GM18870 (cell line): ENCODE data around the gene JPH2.

ENCODE experiments used
- ATAC-seq: cut with Tn5 transposase; IDR thresholded peaks from one replicate; pipeline ENCODE4 v1.9.1; 2021; ENCODE audit warnings: moderate library complexity; ENCODE audit not compliant: unreplicated experiment

JPH2 gene

GRCh38 chr20:44187772-44188709, 1.1 kb upstream of the JPH2 start:
- ATAC-seq = no peak

GRCh38 chr20:44186674-44187053, 324 bp downstream of the JPH2 start:
- ATAC-seq = no peak

- no peak for ATAC-seq
These were observed 787 bp downstream of the JPH2 start for GRCh38 chr20:44186201-44186600.

GRCh38 chr20:44185574-44185973, 1.4 kb downstream of the JPH2 start:
- no peak for ATAC-seq

GRCh38 chr20:44183282-44183681, 3.7 kb downstream of the JPH2 start:
- ATAC-seq = no peak

GRCh38 chr20:44182863-44183262, 4.1 kb downstream of the JPH2 start:
- ATAC-seq = no peak

GRCh38 chr20:44182135-44182765, 4.7 kb downstream of the JPH2 start:
- no peak for ATAC-seq

GRCh38 chr20:44181611-44182010, 5.4 kb downstream of the JPH2 start:
- ATAC-seq = no peak

GRCh38 chr20:44180814-44181213, 6.2 kb downstream of the JPH2 start:
- ATAC-seq = no peak

GRCh38 chr20:44176833-44177534, 10.0 kb downstream of the JPH2 start:
- ATAC-seq = no peak

- no peak for ATAC-seq
These were observed 11.8 kb downstream of the JPH2 start for GRCh38 chr20:44174996-44175765.

- ATAC-seq = no peak
These were observed 13.1 kb downstream of the JPH2 start for GRCh38 chr20:44173846-44174245.

- no peak for ATAC-seq
These were observed 13.9 kb downstream of the JPH2 start for GRCh38 chr20:44173116-44173515.

- ATAC-seq = no peak
These were observed 14.4 kb downstream of the JPH2 start for GRCh38 chr20:44172572-44172950.

- ATAC-seq = no peak
These were observed 15.0 kb downstream of the JPH2 start for GRCh38 chr20:44171775-44172571.

- no peak for ATAC-seq
These were observed 16.1 kb downstream of the JPH2 start for GRCh38 chr20:44170816-44171410.

- ATAC-seq = no peak
These were observed 19.3 kb downstream of the JPH2 start for GRCh38 chr20:44167736-44168135.

- no peak for ATAC-seq
These were observed 20.5 kb downstream of the JPH2 start for GRCh38 chr20:44166477-44166876.

GRCh38 chr20:44166008-44166407, 21.0 kb downstream of the JPH2 start:
- no peak for ATAC-seq

GRCh38 chr20:44160133-44160532, 26.9 kb downstream of the JPH2 start:
- ATAC-seq = no peak
